Suprapubic skin (tissue), 4 donors: Measurements from ENCODE around the gene PRIMA1. TPM values are rescaled to one million over a fixed set of nuclear protein-coding genes. Genes with fewer than 3 reads are reported as not detected.

Experiments
- DNase-seq, 2 donors: peaks; one replicate each; pipeline ENCODE4 v3.0.0-alpha.2; 2019; ENCODE audit warnings: low spot score in 2 of 2
- H3K27ac ChIP-seq: fragments of 200-600 bp; sonication (generic); one replicate; pipeline ENCODE4 v1.5.1; 2019
- H3K27me3 ChIP-seq: fragments of 200-600 bp; sonication (generic); one replicate; pipeline ENCODE4 v1.5.1; 2019
- H3K36me3 ChIP-seq: fragments of 200-600 bp; sonication (generic); one replicate; pipeline ENCODE4 v1.5.1; 2019
- H3K4me1 ChIP-seq: fragments of 200-600 bp; sonication (generic); one replicate; pipeline ENCODE4 v1.5.1; 2019
- H3K4me3 ChIP-seq: fragments of 200-600 bp; sonication (generic); one replicate; pipeline ENCODE4 v1.5.1; 2019; ENCODE audit warnings: mild to moderate bottlenecking
- H3K9me3 ChIP-seq: fragments of 200-600 bp; sonication (generic); one replicate; pipeline ENCODE4 v1.5.1; 2019
- CTCF ChIP-seq, 2 donors: fragments of 200-600 bp in 1 of 2; fragments of 450-650 bp in 1 of 2; sonication (generic) in 1 of 2; IDR thresholded peaks; one replicate each; pipeline ENCODE4 v1.5.1; 2016 to 2019; ENCODE audit warnings: antibody characterized with exemption in 2 of 2, mild to moderate bottlenecking in 1 of 2, moderate library complexity in 1 of 2
- EP300 ChIP-seq: sonication (generic); formaldehyde crosslinking; IDR thresholded peaks from one replicate; pipeline ENCODE4 v1.6.1; 2017; ENCODE audit warnings: antibody characterized with exemption
- POLR2A ChIP-seq, 2 donors: fragments of 450-650 bp; IDR thresholded peaks; one replicate each; pipeline ENCODE4 v1.6.1; 2017; ENCODE audit warnings: antibody characterized with exemption in 2 of 2, mild to moderate bottlenecking in 2 of 2, moderate library complexity in 2 of 2
- POLR2AphosphoS5 ChIP-seq, 3 donors: sonication (generic); formaldehyde crosslinking; IDR thresholded peaks; one replicate each; pipeline ENCODE4 v1.6.1; 2017; ENCODE audit warnings: antibody characterized with exemption in 3 of 3
- WGBS: methylation state at CpG from one replicate; pipeline ENCODE4 v1.1.5; 2018; 5-methylcytosine and 5-hydroxymethylcytosine counted together
- total RNA-seq, 4 donors: library from RNA; depleted of rRNA; stranded (reverse); fragments of >200 nt; gene quantifications; one replicate each; pipeline ENCODE4 v1.1.0, GENCODE V29; 2016

The PRIMA1 gene
- total RNA-seq, 4 donors from 2014 or later, result 3.1 to 6.1 (median 3.6) TPM

- Histone ChIP-seq H3K27me3 (peaks cover 19% of the 10 kb centered on the region), H3K4me1 (peaks cover 7% of the 10 kb centered on the region), H3K4me3 (no peak overlapping the region), H3K9me3 (no peaks in the 10 kb centered on the region), H3K36me3 (no peaks in the 10 kb centered on the region), H3K27ac (no peak overlapping the region)
- no peak for TF ChIP-seq POLR2AphosphoS5 (IDR thresholded peaks at IDR 0.05)
- TF ChIP-seq EP300, result no peak
- no peak for TF ChIP-seq CTCF (IDR thresholded peaks at IDR 0.05)
- TF ChIP-seq POLR2A (IDR thresholded peaks at IDR 0.05), result no peak
- no peak for DNase-seq
- 94% methylated on average over 4 of the region's 4 CpGs for WGBS
Observed at GRCh38 chr14:93829839-93830481, 41.7 kb upstream of the PRIMA1 start.

GRCh38 chr14:93825235-93825553 is 36.9 kb upstream of the PRIMA1 start:
- TF ChIP-seq CTCF (IDR thresholded peaks at IDR 0.05) (no peak), EP300 (no peak), POLR2A (IDR thresholded peaks at IDR 0.05) (no peak), POLR2AphosphoS5 (IDR thresholded peaks at IDR 0.05) (no peak)
- Histone ChIP-seq H3K36me3 (no peaks in the 10 kb centered on the region), H3K9me3 (no peaks in the 10 kb centered on the region), H3K27ac (no peak overlapping the region), H3K4me3 (no peak overlapping the region), H3K4me1 (no peaks in the 10 kb centered on the region), H3K27me3 (peaks cover 28% of the 10 kb centered on the region)
- DNase-seq, result no peak
- WGBS, result 75% methylated on average over 1 of the region's 14 CpGs

- Histone ChIP-seq H3K27me3 (peaks cover 28% of the 10 kb centered on the region), H3K9me3 (no peaks in the 10 kb centered on the region), H3K27ac (no peak overlapping the region), H3K4me1 (no peaks in the 10 kb centered on the region), H3K4me3 (no peak overlapping the region), H3K36me3 (no peaks in the 10 kb centered on the region)
- DNase-seq, result peak in 1 of 2 donors; percentile 75
- TF ChIP-seq POLR2AphosphoS5 (IDR thresholded peaks at IDR 0.05) (no peak), EP300 (no peak), POLR2A (IDR thresholded peaks at IDR 0.05) (no peak), CTCF (IDR thresholded peaks at IDR 0.05) (no peak)
- 85% methylated on average over 18 of the region's 33 CpGs for WGBS
Observed at GRCh38 chr14:93824518-93825234, 36.4 kb upstream of the PRIMA1 start.

- 74% methylated on average over 6 of the region's 9 CpGs for WGBS
- no peaks in the 10 kb centered on the region for H3K36me3 ChIP-seq
- TF ChIP-seq CTCF (IDR thresholded peaks at IDR 0.05), result no peak
- TF ChIP-seq POLR2A (IDR thresholded peaks at IDR 0.05), result no peak
- TF ChIP-seq POLR2AphosphoS5 (IDR thresholded peaks at IDR 0.05), result no peak
- TF ChIP-seq EP300, result no peak
Observed at GRCh38 chr14:93824076-93824475, 35.8 kb upstream of the PRIMA1 start.

GRCh38 chr14:93821051-93821450 is 32.8 kb upstream of the PRIMA1 start:
- peak in 1 of 2 donors; percentile 47 for DNase-seq
- no peak overlapping the region for H3K27ac ChIP-seq
- H3K36me3 ChIP-seq, result no peaks in the 10 kb centered on the region
- 82% methylated on average over 6 of the region's 6 CpGs for WGBS
- no peaks in the 10 kb centered on the region for H3K4me1 ChIP-seq
- TF ChIP-seq EP300 (no peak), POLR2AphosphoS5 (IDR thresholded peaks at IDR 0.05) (no peak), CTCF (IDR thresholded peaks at IDR 0.05) (no peak), POLR2A (IDR thresholded peaks at IDR 0.05) (no peak)
- no peak overlapping the region for H3K4me3 ChIP-seq
- H3K9me3 ChIP-seq, result no peaks in the 10 kb centered on the region
- H3K27me3 ChIP-seq, result peaks cover 27% of the 10 kb centered on the region

More at GRCh38 chr14:93824076-93824475, 35.8 kb upstream of the PRIMA1 start:
- Histone ChIP-seq H3K4me1 (no peaks in the 10 kb centered on the region), H3K27ac (no peak overlapping the region), H3K9me3 (no peaks in the 10 kb centered on the region), H3K27me3 (peaks cover 28% of the 10 kb centered on the region), H3K4me3 (no peak overlapping the region)
- peak in 1 of 2 donors; percentile 59 for DNase-seq
